Kidney epithelial cell (primary cell): ENCODE results near the gene HES1. TPM values are rescaled to one million over a fixed set of nuclear protein-coding genes. Genes with fewer than 3 reads are reported as not detected.
"Not testable (repeated sequence)": the region's sequence is repeated elsewhere in the genome, so short reads cannot be mapped to it uniquely, and the experiment has no call there.

Experiments used
- DNase-seq: peaks from one replicate; pipeline ENCODE4 v3.0.0-alpha.2; 2010; ENCODE audit warnings: low read depth
- H3K27me3 ChIP-seq: 2 replicates; pipeline ENCODE4 v1.6.0; 2011; ENCODE audit warnings: low read length; ENCODE audit not compliant: control insufficient read depth, insufficient read depth
- H3K36me3 ChIP-seq: 2 replicates; pipeline ENCODE4 v1.5.1; 2011; ENCODE audit warnings: low read length; ENCODE audit not compliant: control insufficient read depth, insufficient read depth
- H3K4me3 ChIP-seq: 2 replicates; pipeline ENCODE4 v1.5.1; 2011; ENCODE audit warnings: low read depth, mild to moderate bottlenecking, control low read depth, low read length
- total RNA-seq: library from RNA; depleted of rRNA; stranded (reverse); fragments of >200 nt; gene quantifications from 2 replicates; pipeline ENCODE4 v1.2.3, GENCODE V29; 2015
- TF ChIP-seq, protein P1 (sequence below): IDR thresholded peaks from 2 replicates; pipeline ENCODE4 v1.5.1; 2011; ENCODE audit warnings: mild to moderate bottlenecking, moderate library complexity, low read length, control low read depth, inconsistent platforms; ENCODE audit not compliant: insufficient read depth, poor library complexity, severe bottlenecking

Gene HES1
- total RNA-seq, 1 donor from 2014 or later = 50.7 TPM

DNA sequence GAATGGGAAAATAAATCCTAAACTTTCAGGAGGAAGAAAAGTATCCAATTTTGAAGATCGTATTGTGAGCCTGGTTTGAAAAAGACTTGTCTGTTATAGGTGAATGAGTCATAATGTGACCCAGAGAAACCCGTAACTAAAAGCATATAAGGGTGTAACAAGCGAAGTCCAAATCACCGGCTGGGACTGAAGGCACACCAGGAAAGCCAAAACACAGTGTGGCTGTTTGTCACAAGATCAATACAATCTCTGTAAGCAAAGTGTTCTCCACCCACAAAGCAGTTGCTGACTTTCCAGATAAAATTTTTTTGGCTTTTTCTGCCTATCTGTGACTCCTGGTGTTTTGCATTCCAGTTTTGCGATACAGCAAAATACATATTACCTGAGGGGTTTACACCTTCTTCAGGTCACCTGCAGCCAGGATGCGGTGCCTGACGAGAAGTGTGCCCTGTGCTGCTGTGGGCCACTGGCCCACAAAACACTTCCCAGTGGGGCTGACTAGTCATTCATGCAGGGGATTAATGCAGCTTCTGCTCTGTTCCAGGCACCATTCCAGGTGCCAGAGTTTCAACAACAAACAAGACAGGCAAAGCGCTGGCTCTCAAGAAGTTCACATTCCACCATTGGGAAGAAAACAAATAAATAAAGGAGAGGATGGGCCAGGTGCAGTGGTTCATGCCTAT lies 14.4 kb downstream of the HES1 start:
- peaks cover 3% of the 10 kb centered on the region for H3K27me3 ChIP-seq
- TF ChIP-seq, protein P1, sequence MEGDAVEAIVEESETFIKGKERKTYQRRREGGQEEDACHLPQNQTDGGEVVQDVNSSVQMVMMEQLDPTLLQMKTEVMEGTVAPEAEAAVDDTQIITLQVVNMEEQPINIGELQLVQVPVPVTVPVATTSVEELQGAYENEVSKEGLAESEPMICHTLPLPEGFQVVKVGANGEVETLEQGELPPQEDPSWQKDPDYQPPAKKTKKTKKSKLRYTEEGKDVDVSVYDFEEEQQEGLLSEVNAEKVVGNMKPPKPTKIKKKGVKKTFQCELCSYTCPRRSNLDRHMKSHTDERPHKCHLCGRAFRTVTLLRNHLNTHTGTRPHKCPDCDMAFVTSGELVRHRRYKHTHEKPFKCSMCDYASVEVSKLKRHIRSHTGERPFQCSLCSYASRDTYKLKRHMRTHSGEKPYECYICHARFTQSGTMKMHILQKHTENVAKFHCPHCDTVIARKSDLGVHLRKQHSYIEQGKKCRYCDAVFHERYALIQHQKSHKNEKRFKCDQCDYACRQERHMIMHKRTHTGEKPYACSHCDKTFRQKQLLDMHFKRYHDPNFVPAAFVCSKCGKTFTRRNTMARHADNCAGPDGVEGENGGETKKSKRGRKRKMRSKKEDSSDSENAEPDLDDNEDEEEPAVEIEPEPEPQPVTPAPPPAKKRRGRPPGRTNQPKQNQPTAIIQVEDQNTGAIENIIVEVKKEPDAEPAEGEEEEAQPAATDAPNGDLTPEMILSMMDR = no peak
- no peak overlapping the region for H3K4me3 ChIP-seq
- DNase-seq = no peak
- H3K36me3 ChIP-seq = no peaks in the 10 kb centered on the region

DNA sequence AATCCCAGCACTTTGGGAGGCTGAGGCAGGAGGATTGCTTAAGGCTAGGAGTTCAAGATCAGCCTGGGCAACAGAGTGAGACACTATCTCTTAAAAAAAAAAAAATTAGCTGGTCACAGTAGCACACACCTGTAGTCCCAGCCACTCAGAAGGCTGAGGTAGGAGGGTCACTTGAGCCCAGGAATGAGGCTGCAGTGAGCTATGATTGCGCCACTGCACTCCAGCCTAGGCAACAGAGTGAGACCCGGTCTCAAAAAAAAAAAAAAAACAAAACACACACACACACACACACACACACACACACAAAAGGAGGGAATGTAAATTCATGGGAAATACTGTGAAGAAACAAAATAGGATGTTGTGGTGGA lies 15.0 kb downstream of the HES1 start:
- DNase-seq, H3K36me3 ChIP-seq, H3K4me3 ChIP-seq, H3K27me3 ChIP-seq: not testable (repeated sequence)

DNA sequence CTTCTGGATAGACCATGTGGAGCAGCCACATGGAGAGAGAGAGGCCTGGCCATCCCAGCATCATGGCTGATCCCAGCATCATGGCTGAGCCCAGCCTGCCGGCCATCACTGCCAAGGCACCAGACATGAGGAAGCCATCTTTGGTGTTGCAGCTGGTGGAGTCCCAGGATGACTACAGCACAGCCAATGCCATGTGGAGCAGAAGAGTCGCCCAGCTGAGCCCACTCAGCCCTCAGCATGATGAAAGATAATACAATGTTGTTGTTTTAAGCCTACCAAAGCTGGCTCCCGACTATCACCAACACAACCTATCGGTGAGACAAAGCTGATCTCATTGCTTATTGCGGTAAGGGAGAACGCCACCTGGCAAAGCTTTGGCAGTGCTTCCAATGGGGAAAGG lies 18.4 kb downstream of the HES1 start:
- H3K27me3 ChIP-seq = peaks cover 3% of the 10 kb centered on the region
- H3K4me3 ChIP-seq = no peak overlapping the region
- TF ChIP-seq, protein P1 = no peak
- DNase-seq = no peak
- H3K36me3 ChIP-seq = no peaks in the 10 kb centered on the region

DNA sequence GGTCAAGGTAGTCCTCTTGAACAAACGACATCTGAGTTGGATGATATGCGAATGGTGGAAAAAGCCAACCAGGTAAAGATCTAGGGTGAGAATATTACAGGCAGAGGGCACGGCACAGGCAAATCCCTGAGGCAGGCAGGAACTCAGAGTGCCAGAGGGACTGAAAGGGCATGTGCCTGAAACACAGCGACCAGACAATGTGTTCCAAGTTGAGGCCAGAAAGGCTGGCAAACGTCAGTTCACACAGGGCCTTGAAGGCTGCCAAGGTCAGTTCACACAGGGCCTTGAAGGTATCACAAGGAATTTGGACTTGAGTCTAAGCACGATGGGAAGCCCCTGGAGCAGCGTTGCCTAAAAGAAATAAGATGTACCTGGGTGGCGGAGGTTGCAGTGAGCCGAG lies 20.1 kb downstream of the HES1 start:
- no peaks in the 10 kb centered on the region for H3K36me3 ChIP-seq
- H3K27me3 ChIP-seq = peaks cover 4% of the 10 kb centered on the region
- no peak for DNase-seq
- H3K4me3 ChIP-seq = no peak overlapping the region
- TF ChIP-seq, protein P1 = no peak

DNA sequence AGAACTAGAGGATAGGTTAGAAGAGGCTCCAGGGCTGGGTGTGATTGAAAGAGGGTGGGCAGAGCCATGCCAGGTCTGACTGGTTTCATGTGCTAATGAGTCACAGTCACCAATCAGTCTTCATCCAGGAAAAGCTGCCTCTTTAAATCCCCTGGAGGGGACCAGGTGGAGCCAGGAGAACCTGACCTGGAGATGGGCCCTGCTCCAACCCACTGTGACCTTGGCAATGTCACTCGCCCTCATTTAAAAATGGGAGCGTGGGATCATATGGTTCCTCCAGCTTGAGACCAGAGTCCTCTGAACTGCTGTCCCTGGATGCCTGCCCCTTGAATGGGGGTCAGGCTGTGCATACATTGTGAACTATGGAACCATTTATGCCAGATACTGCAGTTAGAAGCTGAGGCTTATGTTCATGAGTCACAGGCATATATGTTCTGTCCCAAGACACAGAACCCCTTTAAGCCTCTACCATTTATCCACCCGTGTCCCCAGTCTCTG lies 23.0 kb downstream of the HES1 start:
- no peak for DNase-seq
- peaks cover 15% of the 10 kb centered on the region for H3K27me3 ChIP-seq
- TF ChIP-seq, protein P1 = no peak

DNA sequence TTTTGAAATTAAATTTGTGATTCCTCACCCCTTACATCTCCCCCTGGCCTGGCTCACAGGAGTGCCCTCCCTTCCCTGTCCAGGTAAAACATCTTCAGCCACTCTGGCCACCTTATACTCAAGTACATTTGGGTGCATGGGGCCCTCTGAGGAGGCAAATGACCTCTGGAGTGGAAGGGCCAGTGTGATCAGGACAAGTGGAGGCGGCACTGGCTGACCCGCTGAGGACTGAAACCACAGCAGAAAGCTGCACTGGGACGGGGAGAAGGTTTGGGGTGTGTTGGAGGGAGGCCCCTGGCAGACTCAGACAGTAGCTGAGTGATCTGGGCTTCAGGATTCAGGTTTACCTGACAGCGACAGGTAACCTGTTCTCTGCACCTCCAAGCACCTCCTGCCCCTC lies 24.2 kb downstream of the HES1 start:
- Histone ChIP-seq H3K36me3 (no peaks in the 10 kb centered on the region), H3K4me3 (no peak overlapping the region), H3K27me3 (peaks cover 12% of the 10 kb centered on the region)
- TF ChIP-seq, protein P1 = no peak
- no peak for DNase-seq

More for the DNA sequence above, 23.0 kb downstream of the HES1 start:
- H3K36me3 ChIP-seq = no peaks in the 10 kb centered on the region
- H3K4me3 ChIP-seq = no peak overlapping the region
